DND-41 (cell line): Measurements from ENCODE around the gene ITPR2.

Experiments
- ATAC-seq: fragments of 200-7000 bp; cut with Tn5 transposase; 3 replicates; pipeline ENCODE4 v1.9.1; 2021; ENCODE audit warnings: low read depth; ENCODE audit not compliant: insufficient read depth
- DNase-seq: peaks from one replicate; pipeline ENCODE4 v3.0.0-alpha.2; 2020
- H2AFZ ChIP-seq: 2 replicates; pipeline ENCODE4 v1.6.0; 2012; ENCODE audit warnings: low read depth, low read length
- H3K27ac ChIP-seq: 2 replicates; pipeline ENCODE4 v1.5.1; 2012; ENCODE audit warnings: low read length, inconsistent platforms
- H3K27me3 ChIP-seq: fragments of 200-600 bp; sonication (generic); 2 replicates; pipeline ENCODE4 v1.6.0; 2012; ENCODE audit warnings: low read length, mild to moderate bottlenecking, inconsistent platforms; ENCODE audit not compliant: insufficient read depth, poor library complexity
- H3K36me3 ChIP-seq: 2 replicates; pipeline ENCODE4 v1.5.1; 2012; ENCODE audit warnings: low read length, inconsistent platforms; ENCODE audit not compliant: insufficient read depth
- H3K4me1 ChIP-seq: 2 replicates; pipeline ENCODE4 v1.5.1; 2012; ENCODE audit warnings: mild to moderate bottlenecking, low read length; ENCODE audit not compliant: insufficient read depth
- H3K4me2 ChIP-seq: 2 replicates; pipeline ENCODE4 v1.6.0; 2012; ENCODE audit warnings: mild to moderate bottlenecking, moderate library complexity, low read length, inconsistent platforms; ENCODE audit not compliant: insufficient read depth
- H3K4me3 ChIP-seq, 2 experiments: fragments of 200-600 bp in 1 of 2; shearing (Covaris generic) in 1 of 2; 2 replicates each; pipeline ENCODE4 v1.5.1; 2012 to 2016; ENCODE audit warnings: inconsistent platforms in 2 of 2, low read length in 2 of 2, mild to moderate bottlenecking in 2 of 2, low read depth in 1 of 2, moderate library complexity in 1 of 2
- H3K79me2 ChIP-seq: 2 replicates; pipeline ENCODE4 v1.6.0; 2012; ENCODE audit warnings: low read length, inconsistent platforms; ENCODE audit not compliant: insufficient read depth
- H3K9ac ChIP-seq: 2 replicates; pipeline ENCODE4 v1.6.0; 2012; ENCODE audit warnings: low read depth, mild to moderate bottlenecking, inconsistent platforms, low read length, moderate library complexity
- H3K9me3 ChIP-seq: 2 replicates; pipeline ENCODE4 v1.5.1; 2012; ENCODE audit warnings: low read length, moderate library complexity, mild to moderate bottlenecking, inconsistent platforms; ENCODE audit not compliant: insufficient read depth, severe bottlenecking
- H4K20me1 ChIP-seq: 2 replicates; pipeline ENCODE4 v1.6.0; 2012; ENCODE audit warnings: low read length; ENCODE audit not compliant: insufficient read depth
- EZH2 ChIP-seq: IDR thresholded peaks from 3 replicates; pipeline ENCODE4 v1.6.1; 2012; ENCODE audit warnings: borderline replicate concordance, low read depth, mild to moderate bottlenecking, moderate library complexity, low read length, inconsistent platforms; ENCODE audit not compliant: severe bottlenecking
- TF ChIP-seq, protein P1 (sequence below): IDR thresholded peaks from 2 replicates; pipeline ENCODE4 v1.5.1; 2012; ENCODE audit warnings: borderline replicate concordance, low read length, moderate library complexity, mild to moderate bottlenecking; ENCODE audit not compliant: poor library complexity, severe bottlenecking; ENCODE audit errors: extremely low read depth

Gene ITPR2

GRCh38 chr12:26740348-26740747 is 92.6 kb downstream of the ITPR2 start:
- H3K4me2 ChIP-seq: no peak overlapping the region
- no peak for TF ChIP-seq EZH2
- TF ChIP-seq, protein P1, sequence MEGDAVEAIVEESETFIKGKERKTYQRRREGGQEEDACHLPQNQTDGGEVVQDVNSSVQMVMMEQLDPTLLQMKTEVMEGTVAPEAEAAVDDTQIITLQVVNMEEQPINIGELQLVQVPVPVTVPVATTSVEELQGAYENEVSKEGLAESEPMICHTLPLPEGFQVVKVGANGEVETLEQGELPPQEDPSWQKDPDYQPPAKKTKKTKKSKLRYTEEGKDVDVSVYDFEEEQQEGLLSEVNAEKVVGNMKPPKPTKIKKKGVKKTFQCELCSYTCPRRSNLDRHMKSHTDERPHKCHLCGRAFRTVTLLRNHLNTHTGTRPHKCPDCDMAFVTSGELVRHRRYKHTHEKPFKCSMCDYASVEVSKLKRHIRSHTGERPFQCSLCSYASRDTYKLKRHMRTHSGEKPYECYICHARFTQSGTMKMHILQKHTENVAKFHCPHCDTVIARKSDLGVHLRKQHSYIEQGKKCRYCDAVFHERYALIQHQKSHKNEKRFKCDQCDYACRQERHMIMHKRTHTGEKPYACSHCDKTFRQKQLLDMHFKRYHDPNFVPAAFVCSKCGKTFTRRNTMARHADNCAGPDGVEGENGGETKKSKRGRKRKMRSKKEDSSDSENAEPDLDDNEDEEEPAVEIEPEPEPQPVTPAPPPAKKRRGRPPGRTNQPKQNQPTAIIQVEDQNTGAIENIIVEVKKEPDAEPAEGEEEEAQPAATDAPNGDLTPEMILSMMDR: no peak
- H3K27me3 ChIP-seq: no peaks in the 10 kb centered on the region
- no peak for ATAC-seq
- no peaks in the 10 kb centered on the region for H3K36me3 ChIP-seq
- H4K20me1 ChIP-seq: 0 out of 2 replicates have a peak, but pooled peaks cover under 1% of the 10 kb centered on the region
- H3K9ac ChIP-seq: no peak overlapping the region
- no peak overlapping the region for H3K27ac ChIP-seq
- no peak overlapping the region for H3K4me3 ChIP-seq
- H2AFZ ChIP-seq: no peak overlapping the region
- peaks cover 6% of the 10 kb centered on the region for H3K9me3 ChIP-seq
- no peak for DNase-seq
- no peaks in the 10 kb centered on the region for H3K4me1 ChIP-seq
- peaks cover 56% of the 10 kb centered on the region for H3K79me2 ChIP-seq

- no peak overlapping the region for H3K4me2 ChIP-seq
Measured at GRCh38 chr12:26737487-26738030, 95.4 kb downstream of the ITPR2 start.

DNA sequence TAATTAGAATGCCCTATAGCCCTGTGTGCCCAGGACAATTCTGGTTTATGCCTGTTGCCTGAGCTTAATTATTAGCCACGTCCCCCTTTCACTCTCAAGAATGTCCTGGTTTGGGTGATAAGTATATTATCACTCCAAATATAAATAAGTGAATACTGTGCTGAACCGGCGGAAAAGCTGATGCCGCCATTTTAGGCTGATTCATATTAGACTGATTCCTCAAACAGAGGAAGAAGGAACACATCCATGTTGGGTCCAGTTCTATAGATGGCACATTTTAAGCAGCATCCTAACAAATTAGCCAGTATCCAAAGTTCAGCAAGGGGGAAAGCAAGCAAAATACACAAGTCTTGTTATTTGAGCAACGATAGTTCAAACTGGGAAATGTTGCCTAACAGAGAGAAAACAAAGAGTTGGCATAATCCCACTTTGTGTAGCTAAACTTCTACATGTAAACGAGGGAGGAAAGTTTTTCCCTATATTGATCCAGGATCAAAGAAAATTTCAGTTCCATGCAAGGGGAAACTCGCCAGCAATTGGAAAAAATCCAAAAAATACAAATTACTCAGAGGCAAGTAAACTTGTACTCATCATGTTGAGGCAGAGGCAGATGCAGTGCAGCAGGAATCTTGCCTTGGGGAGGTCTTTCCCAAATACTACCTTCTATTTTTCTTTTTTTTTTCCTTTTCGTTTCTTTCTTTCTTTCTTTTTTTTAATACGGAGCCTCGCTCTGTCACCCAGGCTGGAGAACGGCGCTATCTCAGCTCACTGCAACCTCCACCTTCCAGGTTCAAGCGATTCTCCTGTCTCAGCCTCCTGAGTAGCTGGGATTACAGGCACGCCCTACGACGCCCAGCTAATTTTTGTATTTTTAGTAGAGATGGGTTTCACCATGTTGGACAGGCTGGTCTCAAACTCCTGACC is 96.2 kb downstream of the ITPR2 start:
- ATAC-seq: no peak
- H2AFZ ChIP-seq: no peak overlapping the region

More at GRCh38 chr12:26737487-26738030, 95.4 kb downstream of the ITPR2 start:
- H4K20me1 ChIP-seq: 0 out of 2 replicates have a peak, but pooled peaks cover 3% of the 10 kb centered on the region
- H3K27ac ChIP-seq: no peak overlapping the region
- no peaks in the 10 kb centered on the region for H3K36me3 ChIP-seq
- H3K4me3 ChIP-seq: no peak overlapping the region
- TF ChIP-seq, protein P1: no peak
- no peaks in the 10 kb centered on the region for H3K4me1 ChIP-seq
- H3K79me2 ChIP-seq: peaks cover 54% of the 10 kb centered on the region
- H3K9ac ChIP-seq: no peak overlapping the region
- ATAC-seq: no peak
- H2AFZ ChIP-seq: no peak overlapping the region
- H3K9me3 ChIP-seq: peaks cover 6% of the 10 kb centered on the region
- H3K27me3 ChIP-seq: no peaks in the 10 kb centered on the region
- DNase-seq: no peak

More for the DNA sequence above, 96.2 kb downstream of the ITPR2 start:
- H4K20me1 ChIP-seq: 0 out of 2 replicates have a peak, but pooled peaks cover 3% of the 10 kb centered on the region
- no peak overlapping the region for H3K9ac ChIP-seq
- no peak overlapping the region for H3K4me3 ChIP-seq
- H3K36me3 ChIP-seq: no peaks in the 10 kb centered on the region
- peaks cover 56% of the 10 kb centered on the region for H3K79me2 ChIP-seq
- H3K4me2 ChIP-seq: no peak overlapping the region
- H3K9me3 ChIP-seq: peaks cover 6% of the 10 kb centered on the region
- no peak for DNase-seq
- H3K4me1 ChIP-seq: no peaks in the 10 kb centered on the region
- H3K27me3 ChIP-seq: no peaks in the 10 kb centered on the region
- TF ChIP-seq, protein P1: no peak
- no peak for TF ChIP-seq EZH2
- no peak overlapping the region for H3K27ac ChIP-seq
